Bronchial epithelial cell (primary cell): ENCODE data around the gene NFU1. TPM values are rescaled to one million over a fixed set of nuclear protein-coding genes. Genes with fewer than 3 reads are reported as not detected.
A peak's percentile ranks its signal among the peaks of the same experiment; 100 is the strongest.

ENCODE experiments used
- DNase-seq: peaks from one replicate; pipeline ENCODE4 v3.0.0-alpha.2; 2010; ENCODE audit warnings: low read depth
- FAIRE-seq: peaks from 2 replicates; lab custom pipeline; 2011; peaks lifted over from hg19 to GRCh38; lab: Jason Lieb, UNC
- H3K27me3 ChIP-seq: 2 replicates; pipeline ENCODE4 v1.5.1; 2011; ENCODE audit warnings: low read length; ENCODE audit not compliant: control insufficient read depth, insufficient read depth
- H3K36me3 ChIP-seq: 2 replicates; pipeline ENCODE4 v1.5.1; 2011; ENCODE audit warnings: low read length; ENCODE audit not compliant: control insufficient read depth, insufficient read depth
- H3K4me3 ChIP-seq: 2 replicates; pipeline ENCODE4 v1.5.1; 2011; ENCODE audit warnings: mild to moderate bottlenecking, low read depth, low read length, control low read depth
- CTCF ChIP-seq: IDR thresholded peaks from 2 replicates; pipeline ENCODE4 v1.5.1; 2011; ENCODE audit warnings: mild to moderate bottlenecking, moderate library complexity, low read length, control low read depth, inconsistent platforms; ENCODE audit not compliant: insufficient read depth, severe bottlenecking
- total RNA-seq: library from RNA; depleted of rRNA; stranded (reverse); fragments of >200 nt; gene quantifications from 2 replicates; pipeline ENCODE4 v1.2.1, GENCODE V29; 2014

The NFU1 gene
- 23.7 and 37.5 TPM in 2 replicates for total RNA-seq

DNA sequence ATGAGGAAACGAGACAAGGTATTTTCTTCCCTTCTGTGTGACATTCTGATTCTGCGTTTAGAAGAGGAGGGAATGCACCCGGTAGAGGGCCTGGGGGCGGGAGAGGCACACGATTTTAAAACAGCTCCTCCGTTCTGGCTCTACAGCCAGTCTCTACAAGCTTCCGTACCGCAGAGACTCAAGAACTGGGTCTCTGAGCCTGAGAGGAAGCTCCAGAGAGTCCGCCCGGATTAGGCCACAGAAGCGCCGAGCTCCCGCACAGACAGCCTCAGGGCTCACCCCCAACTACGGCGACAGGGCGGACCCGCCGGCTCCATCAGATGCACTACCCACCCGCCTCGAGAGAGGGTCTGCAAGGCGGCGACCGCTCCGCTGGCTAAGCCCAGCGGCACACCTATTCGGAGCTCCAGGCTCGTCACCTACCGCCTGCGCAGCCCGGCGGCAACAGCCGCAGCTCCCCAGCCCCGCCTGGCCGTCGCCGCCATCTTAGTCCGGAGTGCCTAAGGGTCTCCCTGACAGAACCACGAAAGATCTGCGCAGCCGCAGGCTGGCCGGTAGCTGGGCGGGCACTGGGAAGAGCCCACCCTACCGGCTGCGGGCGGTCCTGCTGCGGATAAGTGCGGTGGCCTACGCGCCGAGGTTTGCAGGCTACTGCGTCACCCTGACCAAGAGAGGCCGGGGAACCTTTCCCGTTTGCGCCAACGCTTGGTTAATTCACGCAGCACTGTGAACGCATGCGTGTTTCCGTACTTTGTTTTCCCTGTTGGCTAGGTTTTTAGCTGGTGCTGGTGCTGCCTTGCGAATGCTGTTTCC is at the start of gene NFU1:
Gene NFU1, minus strand, starts transcription at position 498 of the 813 bp plus-strand sequence. Its CDS starts 13 bp downstream, at position 485.
- DNase-seq = peak; percentile 86
- H3K27me3 ChIP-seq = no peaks in the 10 kb centered on the region
- peak within 1 kb of the TSS; percentile 72 for H3K4me3 ChIP-seq
- no peak for FAIRE-seq
- H3K36me3 ChIP-seq = no peaks in the 10 kb centered on the region
- peak; percentile 67 for TF ChIP-seq CTCF

GRCh38 chr2:69483696-69484095 is 46.5 kb upstream of the NFU1 start:
- H3K4me3 ChIP-seq = no peak overlapping the region
- peaks cover 3% of the 10 kb centered on the region for H3K36me3 ChIP-seq
- TF ChIP-seq CTCF = no peak
- FAIRE-seq (no peak), DNase-seq (no peak)
- H3K27me3 ChIP-seq = no peaks in the 10 kb centered on the region

DNA sequence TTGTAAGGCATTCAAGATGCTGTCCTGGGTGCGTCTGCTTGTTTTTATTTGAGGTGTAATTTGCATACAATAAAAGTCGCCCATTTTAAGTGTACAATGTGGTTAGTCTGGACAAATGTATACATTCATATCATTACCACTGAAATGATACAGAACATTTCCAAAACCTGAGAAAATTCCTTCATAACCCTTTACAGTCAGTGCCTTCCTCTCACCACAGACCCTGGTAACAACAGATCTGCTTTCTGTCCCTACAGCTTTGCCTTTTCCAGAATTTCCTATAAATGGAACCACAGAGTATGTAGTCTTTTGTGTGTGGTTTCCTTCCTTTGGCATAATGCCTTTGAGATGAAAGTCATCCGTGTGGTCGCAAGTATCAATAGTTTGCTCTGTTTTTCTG is 45.8 kb upstream of the NFU1 start:
- H3K4me3 ChIP-seq = no peak overlapping the region
- FAIRE-seq (no peak), DNase-seq (no peak)
- H3K27me3 ChIP-seq = no peaks in the 10 kb centered on the region
- TF ChIP-seq CTCF = no peak
- H3K36me3 ChIP-seq = peaks cover 3% of the 10 kb centered on the region

GRCh38 chr2:69482471-69482870 is 45.2 kb upstream of the NFU1 start:
- Histone ChIP-seq H3K4me3 (no peak overlapping the region), H3K27me3 (no peaks in the 10 kb centered on the region), H3K36me3 (peaks cover 3% of the 10 kb centered on the region)
- no peak for TF ChIP-seq CTCF
- DNase-seq = no peak
- FAIRE-seq = no peak

DNA sequence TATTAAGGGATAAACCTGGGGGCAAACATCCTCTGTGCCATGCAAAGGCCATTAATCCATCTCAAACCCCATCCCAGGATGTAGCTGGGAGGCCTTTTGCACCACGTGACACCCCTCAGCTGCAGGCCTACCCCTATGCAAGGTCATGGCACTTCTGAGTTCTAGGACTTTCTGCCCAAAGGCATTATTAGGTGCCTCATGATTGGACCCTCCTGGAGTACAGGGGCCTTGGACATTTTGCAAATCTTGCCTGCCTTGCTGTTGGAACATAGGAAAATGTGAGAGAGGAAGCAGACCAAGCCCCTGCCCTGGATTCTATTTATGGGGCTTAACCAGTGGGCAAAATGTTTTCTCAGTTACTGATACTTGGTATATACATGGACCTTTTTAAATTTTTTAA is 44.2 kb upstream of the NFU1 start:
- DNase-seq = no peak
- FAIRE-seq = no peak

More for the DNA sequence above, 44.2 kb upstream of the NFU1 start:
- H3K4me3 ChIP-seq = no peak overlapping the region
- peaks cover 3% of the 10 kb centered on the region for H3K36me3 ChIP-seq
- TF ChIP-seq CTCF = no peak
- no peaks in the 10 kb centered on the region for H3K27me3 ChIP-seq
